GM23338 (cell line): ENCODE results near the gene NYAP2. TPM values are rescaled to one million over a fixed set of nuclear protein-coding genes. Genes with fewer than 3 reads are reported as not detected.

ENCODE experiments used
- ATAC-seq: fragments of 200-7000 bp; cut with Tn5 transposase; 3 replicates; pipeline ENCODE4 v1.9.1; 2020
- DNase-seq: peaks from one replicate; pipeline ENCODE4 v3.0.0-alpha.2; 2015; ENCODE audit warnings: low spot score
- H2AFZ ChIP-seq: fragments of 200-600 bp; sonication (generic); 2 replicates; pipeline ENCODE4 v1.8.0; 2016; ENCODE audit warnings: antibody characterized with exemption, mild to moderate bottlenecking, moderate library complexity
- H3F3A ChIP-seq: fragments of 200-600 bp; sonication (generic); replicated peaks from 2 replicates; pipeline ENCODE4 v1.8.0; 2017; ENCODE audit warnings: antibody characterized with exemption, mixed run types, low read depth
- H3K27ac ChIP-seq: fragments of 200-600 bp; sonication (generic); 2 replicates; pipeline ENCODE4 v1.6.1; 2016; ENCODE audit warnings: low read depth
- H3K27me3 ChIP-seq: fragments of 200-600 bp; sonication (generic); 2 replicates; pipeline ENCODE4 v1.8.0; 2016; ENCODE audit warnings: mild to moderate bottlenecking, mixed run types, moderate library complexity; ENCODE audit not compliant: insufficient read depth
- H3K36me3 ChIP-seq: fragments of 200-600 bp; sonication (generic); 2 replicates; pipeline ENCODE4 v1.8.0; 2016; ENCODE audit warnings: mild to moderate bottlenecking; ENCODE audit not compliant: insufficient read depth
- H3K4me1 ChIP-seq: fragments of 200-600 bp; sonication (generic); 2 replicates; pipeline ENCODE4 v1.8.0; 2016; ENCODE audit warnings: mild to moderate bottlenecking, moderate library complexity; ENCODE audit not compliant: insufficient read depth
- H3K4me2 ChIP-seq: fragments of 200-600 bp; sonication (generic); 2 replicates; pipeline ENCODE4 v1.7.1; 2017; ENCODE audit warnings: mixed run types
- H3K4me3 ChIP-seq: fragments of 200-600 bp; sonication (generic); 2 replicates; pipeline ENCODE4 v1.6.1; 2016; ENCODE audit warnings: mixed run types
- H3K79me2 ChIP-seq: fragments of 200-600 bp; sonication (generic); replicated peaks from 2 replicates; pipeline ENCODE4 v1.8.0; 2017; ENCODE audit warnings: mild to moderate bottlenecking; ENCODE audit not compliant: insufficient read depth
- H3K9me2 ChIP-seq: fragments of 200-600 bp; sonication (generic); 2 replicates; pipeline ENCODE4 v1.8.0; 2017; ENCODE audit not compliant: insufficient read depth
- H4K20me1 ChIP-seq: fragments of 200-600 bp; sonication (generic); replicated peaks from 2 replicates; pipeline ENCODE4 v1.8.0; 2017; ENCODE audit warnings: mild to moderate bottlenecking; ENCODE audit not compliant: insufficient read depth
- H3K27ac Mint-ChIP-seq: 2 replicates; pipeline ENCODE4 v1.8.0; 2020; ENCODE audit warnings: inconsistent platforms, mild to moderate bottlenecking, moderate library complexity, mixed read lengths
- H3K27me3 Mint-ChIP-seq: 3 replicates; pipeline ENCODE4 v1.8.0; 2022; ENCODE audit warnings: low read depth, mild to moderate bottlenecking, moderate library complexity, mixed read lengths, inconsistent platforms; ENCODE audit not compliant: insufficient read depth, poor library complexity
- H3K36me3 Mint-ChIP-seq: 3 replicates; pipeline ENCODE4 v1.8.0; 2021; ENCODE audit warnings: low read depth, mild to moderate bottlenecking, inconsistent platforms, moderate library complexity, mixed read lengths
- H3K4me1 Mint-ChIP-seq: 3 replicates; pipeline ENCODE4 v1.8.0; 2020; ENCODE audit warnings: mild to moderate bottlenecking, inconsistent platforms, mixed read lengths
- H3K4me3 Mint-ChIP-seq: 3 replicates; pipeline ENCODE4 v1.8.0; 2021; ENCODE audit warnings: moderate library complexity, mild to moderate bottlenecking, inconsistent platforms, mixed read lengths
- H3K9me3 Mint-ChIP-seq: 3 replicates; pipeline ENCODE4 v1.8.0; 2020; ENCODE audit warnings: moderate library complexity, mild to moderate bottlenecking, inconsistent platforms, mixed read lengths
- CTCF ChIP-seq, 2 experiments: fragments of 200-600 bp in 1 of 2; sonication (generic) in 1 of 2; conservative IDR thresholded peaks; 2 replicates each; pipeline versions ENCODE4 v1.5.1 to v1.6.1; 2016 to 2017; ENCODE audit warnings: antibody characterized with exemption in 2 of 2, low read depth in 2 of 2, mild to moderate bottlenecking in 2 of 2, moderate library complexity in 1 of 2
- STAT1 ChIP-seq: IDR thresholded peaks from one replicate; pipeline ENCODE4 v1.6.1; 2016; ENCODE audit warnings: antibody characterized with exemption; ENCODE audit not compliant: unreplicated experiment
- ZNF331 ChIP-seq: fragments of 250-450 bp; sonication (Bioruptor Pico); IDR thresholded peaks from 2 replicates; pipeline ENCODE4 v1.5.0; 2020; ENCODE audit warnings: low read depth, mild to moderate bottlenecking, moderate library complexity
- ZNF462 ChIP-seq: fragments of 250-450 bp; sonication (Bioruptor Pico); IDR thresholded peaks from 2 replicates; pipeline ENCODE4 v1.5.0; 2020; ENCODE audit warnings: mild to moderate bottlenecking, moderate library complexity
- polyA plus RNA-seq: library from polyadenylated mRNA; unstranded; fragments of >200 nt; fragmentation: Nextera tagmentation; extraction: Ambion mirVana; gene quantifications from 2 replicates; pipeline ENCODE4 v1.2.1, GENCODE V29; 2016
- total RNA-seq: library from RNA; depleted of rRNA; stranded (reverse); fragments of >200 nt; shearing (Covaris generic); gene quantifications from 2 replicates; pipeline ENCODE4 v1.2.3, GENCODE V29; 2014

Gene NYAP2
- total and polyA plus RNA-seq, 2 experiments from 2014 or later = not detected

DNA sequence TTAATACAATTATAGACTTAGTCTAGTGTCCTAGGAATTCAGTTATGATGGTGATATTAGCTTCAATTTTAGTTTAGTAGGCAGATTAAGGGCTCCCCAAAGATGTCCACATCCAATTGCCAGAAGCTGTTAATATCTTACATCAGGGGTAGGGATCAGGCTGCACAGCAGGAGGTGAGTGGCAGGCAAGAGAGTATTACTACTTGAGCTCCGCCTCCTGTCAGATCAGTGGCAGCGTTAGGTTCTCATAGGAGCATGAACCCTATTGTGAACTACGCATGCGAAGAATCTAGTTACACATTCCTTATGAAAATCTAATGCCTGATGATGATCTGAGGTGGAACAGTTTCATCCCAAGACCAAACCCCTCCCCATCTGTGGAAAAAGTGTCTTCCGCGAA lies 54.9 kb downstream of the NYAP2 start (continued):
- no peak for TF ChIP-seq ZNF462 (CRISPR knock-in tag)
- no peak for TF ChIP-seq CTCF (conservative IDR thresholded peaks at IDR 0.05; ENCODE audit: low read depth in 2 of 2)

- DNase-seq = no peak
- TF ChIP-seq ZNF331 (CRISPR knock-in tag) = no peak
- TF ChIP-seq STAT1 = no peak
- no peak overlapping the region for H3K4me3 ChIP-seq
- H3K27ac ChIP-seq = no peak overlapping the region
- H3K9me2 ChIP-seq = no peaks in the 10 kb centered on the region; the same call in 1 of the 2 replicates
- H3K79me2 ChIP-seq = no peaks in the 10 kb centered on the region
- Mint-ChIP-seq H3K4me1 (peaks cover 14% of the 10 kb centered on the region), H3K27me3 (no peaks in the 10 kb centered on the region), H3K36me3 (no peaks in the 10 kb centered on the region), H3K9me3 (no peaks in the 10 kb centered on the region), H3K4me3 (no peak overlapping the region), H3K27ac (no peak overlapping the region)
- ATAC-seq = no peak
- H2AFZ ChIP-seq = no peak overlapping the region
- H3K4me1 ChIP-seq = peaks cover 24% of the 10 kb centered on the region
- no peaks in the 10 kb centered on the region for H3F3A ChIP-seq
- no peaks in the 10 kb centered on the region for H3K36me3 ChIP-seq
- no peak overlapping the region for H3K4me2 ChIP-seq
- no peaks in the 10 kb centered on the region for H3K27me3 ChIP-seq
- no peaks in the 10 kb centered on the region for H4K20me1 ChIP-seq
Measured at GRCh38 chr2:225456619-225457260, 57.2 kb downstream of the NYAP2 start.
